ENCODE measurements around the gene PROM1. TPM values are rescaled to one million over a fixed set of nuclear protein-coding genes. Genes with fewer than 3 reads are reported as not detected.

PROM1 gene
- total RNA-seq, 6 experiments from 2014 or later, result 0.86 to 2.2 (median 1.3) TPM

DNA sequence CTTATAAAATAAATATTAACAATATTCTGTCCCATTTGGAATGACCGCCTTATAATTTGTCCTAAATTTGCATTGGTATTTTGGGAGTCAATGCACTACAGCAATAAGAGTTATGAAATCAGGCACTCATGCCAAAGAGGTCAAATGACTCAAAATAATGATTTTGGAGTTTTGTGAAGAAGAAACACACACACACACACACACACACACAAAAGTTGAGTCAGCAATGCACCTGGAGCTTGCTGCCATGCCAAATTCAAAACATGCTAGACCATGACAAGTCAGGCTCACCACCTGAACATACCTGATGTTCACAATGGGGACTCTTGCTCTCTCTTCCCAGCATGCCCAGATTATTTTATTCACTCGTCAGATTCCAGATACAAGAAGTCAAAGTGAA is 56.7 kb downstream of the PROM1 start:
- 21% methylated on average over 2 of the region's 2 CpGs for WGBS (ENCODE audit: insufficient coverage, low coverage, low lambda C conversion rate, missing lambda C conversion rate)
- H3K27me3 ChIP-seq, result no peaks in the 10 kb centered on the region
- DNase-seq, result peak in 1 of 3 donors; percentile 53
- H3K4me1 ChIP-seq, result peaks cover 0 to 16% (median 8%) of the 10 kb centered on the region in 4 donors
- H3K27ac ChIP-seq, result no peak overlapping the region
- ATAC-seq, result peak; percentile 68 to 84 (median 76)
- no peaks in the 10 kb centered on the region for H3K36me3 ChIP-seq
- TF ChIP-seq POLR2A (IDR thresholded peaks at IDR 0.05), result no peak
- TF ChIP-seq CTCF (IDR thresholded peaks at IDR 0.05), result no peak
- no peak overlapping the region for H3K4me3 ChIP-seq
- H3K9me3 ChIP-seq, result no peaks in the 10 kb centered on the region
- intact Hi-C loops (cut with DNase I), result loop anchor here in 1 of 2 donors (10.0 kb wide), 2 partner anchors 178 to 238 kb away; no protein-coding TSS in a partner anchor

DNA sequence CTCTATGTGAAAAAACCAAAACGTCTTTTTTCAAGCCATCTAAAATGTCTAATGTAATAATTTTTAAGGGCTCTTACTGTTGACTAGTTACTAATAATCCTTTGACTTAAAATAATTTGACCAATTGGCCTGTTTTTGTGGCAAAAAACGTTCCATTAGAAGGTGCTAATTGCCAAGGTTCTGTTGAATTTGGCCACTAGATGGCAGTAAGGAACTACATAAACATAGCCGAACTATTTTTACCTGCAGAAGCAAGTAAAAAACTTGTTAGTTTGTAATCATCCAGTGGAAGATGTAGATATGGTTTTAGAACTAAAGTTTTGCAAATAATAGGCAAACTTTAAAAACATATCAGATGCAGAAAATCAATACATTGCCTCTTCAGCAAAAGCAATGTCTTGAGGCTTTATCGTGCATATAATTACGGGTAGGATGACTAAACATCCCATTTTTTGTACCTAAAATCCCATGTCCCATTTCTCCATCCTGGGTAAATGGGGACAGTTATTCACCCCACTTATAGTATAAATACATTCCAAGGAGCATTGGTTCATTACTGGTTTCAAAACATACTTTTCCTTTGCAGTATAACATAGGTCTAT is 57.6 kb downstream of the PROM1 start:
- intact Hi-C loops (cut with DNase I), result loop anchor here in 1 of 2 donors (10.0 kb wide), 2 partner anchors 179 to 239 kb away; no protein-coding TSS in a partner anchor
- Histone ChIP-seq H3K4me3 (no peak overlapping the region), H3K27ac (no peak overlapping the region), H3K4me1 (peaks cover 0 to 16% (median 8%) of the 10 kb centered on the region in 4 donors), H3K9me3 (no peaks in the 10 kb centered on the region), H3K36me3 (no peaks in the 10 kb centered on the region), H3K27me3 (no peaks in the 10 kb centered on the region)
- TF ChIP-seq POLR2A (IDR thresholded peaks at IDR 0.05) (no peak), CTCF (IDR thresholded peaks at IDR 0.05) (peak; percentile 77 to 91 (median 86))
- DNase-seq (no peak), ATAC-seq (peak; percentile 74 to 81 (median 76))
- WGBS (ENCODE audit: insufficient coverage, low coverage, low lambda C conversion rate, missing lambda C conversion rate), result 32% methylated on average over 5 of the region's 5 CpGs

DNA sequence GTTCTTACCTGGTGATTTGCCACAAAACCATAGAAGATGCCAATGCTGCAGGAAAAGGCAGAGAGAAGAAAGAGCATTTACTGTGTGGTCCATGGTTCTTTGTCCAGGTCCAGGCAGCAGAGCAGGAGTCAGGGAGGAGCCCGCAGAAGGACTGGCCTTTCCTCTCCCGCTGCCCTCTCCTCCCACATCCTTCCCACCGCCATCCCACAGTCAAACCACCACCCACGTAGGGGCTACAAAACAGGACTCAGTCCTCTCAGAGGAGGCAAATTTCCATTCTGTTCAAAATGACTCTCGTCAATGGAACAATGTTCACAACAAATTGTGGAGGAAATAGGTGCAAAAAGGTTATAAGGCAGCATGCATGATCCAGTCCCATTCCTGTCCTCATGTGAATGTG is 58.6 kb downstream of the PROM1 start:
- peaks cover 0 to 16% (median 8%) of the 10 kb centered on the region in 4 donors for H3K4me1 ChIP-seq
- H3K27me3 ChIP-seq, result no peaks in the 10 kb centered on the region
- no peak overlapping the region for H3K4me3 ChIP-seq
- 77% methylated on average over 4 of the region's 5 CpGs for WGBS (ENCODE audit: insufficient coverage, low coverage, low lambda C conversion rate, missing lambda C conversion rate)
- TF ChIP-seq POLR2A (IDR thresholded peaks at IDR 0.05), result no peak
- no peak for TF ChIP-seq CTCF (IDR thresholded peaks at IDR 0.05)
- intact Hi-C loops (cut with DNase I), result loop anchor here in 1 of 2 donors (10.0 kb wide), 2 partner anchors 180 to 240 kb away; no protein-coding TSS in a partner anchor
- H3K36me3 ChIP-seq, result no peaks in the 10 kb centered on the region
- no peaks in the 10 kb centered on the region for H3K9me3 ChIP-seq
- ATAC-seq, result no peak
- DNase-seq, result no peak
- no peak overlapping the region for H3K27ac ChIP-seq

- intact Hi-C loops (cut with DNase I), result loop anchor here (5.0 to 10.0 kb wide), 3 partner anchors 181 to 241 kb away; no protein-coding TSS in a partner anchor
- no peak overlapping the region for H3K27ac ChIP-seq
- no peak overlapping the region for H3K4me3 ChIP-seq
- WGBS (ENCODE audit: insufficient coverage, low coverage, low lambda C conversion rate, missing lambda C conversion rate), result 61% methylated on average over 9 of the region's 10 CpGs
- TF ChIP-seq CTCF (IDR thresholded peaks at IDR 0.05), result no peak
- no peak for TF ChIP-seq POLR2A (IDR thresholded peaks at IDR 0.05)
- no peaks in the 10 kb centered on the region for H3K36me3 ChIP-seq
- no peaks in the 10 kb centered on the region for H3K27me3 ChIP-seq
- DNase-seq, result no peak
- H3K4me1 ChIP-seq, result peaks cover 0 to 16% (median 8%) of the 10 kb centered on the region in 4 donors
- ATAC-seq, result no peak
- no peaks in the 10 kb centered on the region for H3K9me3 ChIP-seq
Observed at GRCh38 chr4:16023776-16024408, 59.9 kb downstream of the PROM1 start.
